Nephron (organoid): ENCODE measurements around the gene OR13C5.

Experiments used
- H3K27ac Mint-ChIP-seq, 3 experiments: 2 replicates each; pipeline ENCODE4 v1.8.0; 2020; ENCODE audit warnings: mixed read lengths in 3 of 3, mild to moderate bottlenecking in 2 of 3, moderate library complexity in 1 of 3
- H3K27me3 Mint-ChIP-seq: 2 replicates; pipeline ENCODE4 v1.8.0; 2021; ENCODE audit warnings: low read depth, mild to moderate bottlenecking, moderate library complexity, mixed read lengths
- H3K36me3 Mint-ChIP-seq: 2 replicates; pipeline ENCODE4 v1.8.0; 2020; ENCODE audit warnings: low read depth, mixed read lengths
- H3K4me1 Mint-ChIP-seq: 2 replicates; pipeline ENCODE4 v1.8.0; 2020; ENCODE audit warnings: mixed read lengths
- H3K4me3 Mint-ChIP-seq, 3 experiments: 2 replicates each; pipeline ENCODE4 v1.8.0; 2020; ENCODE audit warnings: mild to moderate bottlenecking in 3 of 3, mixed read lengths in 3 of 3, moderate library complexity in 2 of 3
- H3K9me3 Mint-ChIP-seq: 2 replicates; pipeline ENCODE4 v1.8.0; 2020; ENCODE audit warnings: mixed read lengths
- TF ChIP-seq, protein P1 (sequence below), 3 experiments: fragments of 200-600 bp; sonication (generic); IDR thresholded peaks; one replicate each; pipeline ENCODE4 v1.5.0; 2021; ENCODE audit warnings: antibody characterized with exemption in 3 of 3; ENCODE audit not compliant: unreplicated experiment in 3 of 3

The OR13C5 gene

DNA sequence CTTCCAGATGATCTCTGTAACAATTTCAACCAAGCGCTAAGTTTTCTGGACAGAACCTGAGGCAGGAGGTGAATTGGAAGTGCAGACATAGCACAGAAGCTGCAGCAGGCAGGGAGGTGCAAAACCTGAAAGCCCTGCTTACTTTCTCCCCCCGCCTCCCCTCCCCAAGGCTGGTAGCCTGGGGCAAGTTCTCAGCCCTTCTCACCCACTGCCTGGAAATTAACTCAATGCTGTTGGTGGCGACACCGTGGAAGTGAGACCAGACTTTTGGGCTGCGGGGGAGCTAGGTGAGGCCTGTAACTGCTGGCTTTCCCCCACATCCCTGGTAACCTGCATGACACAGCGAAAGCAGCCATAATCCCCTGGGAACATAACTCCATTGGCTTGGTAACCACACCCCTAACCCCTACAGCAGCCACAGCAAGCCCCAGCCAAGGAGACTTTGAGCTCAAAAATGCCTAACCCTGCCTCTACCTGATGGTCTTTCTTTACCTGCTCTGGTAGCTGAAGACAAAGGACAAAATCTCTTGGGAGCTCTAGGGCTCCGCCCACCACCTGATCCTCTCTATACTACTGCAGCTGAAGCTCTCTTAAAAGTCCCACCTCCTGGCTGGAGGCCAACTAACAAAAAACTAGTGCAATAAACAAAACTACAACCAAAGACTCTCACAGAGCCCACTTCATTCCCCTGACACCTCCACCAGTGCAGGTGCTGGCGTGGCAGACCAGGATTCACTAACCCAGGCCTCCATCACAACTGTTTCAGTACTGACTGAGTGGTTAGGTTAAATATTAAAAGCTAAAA, 42.2 kb downstream of the OR13C5 start:
- Mint-ChIP-seq H3K4me3 (no peak overlapping the region), H3K4me1 (no peaks in the 10 kb centered on the region), H3K36me3 (no peaks in the 10 kb centered on the region), H3K9me3 (peaks cover 15% of the 10 kb centered on the region), H3K27ac (no peak overlapping the region), H3K27me3 (no peaks in the 10 kb centered on the region)
- TF ChIP-seq, protein P1, sequence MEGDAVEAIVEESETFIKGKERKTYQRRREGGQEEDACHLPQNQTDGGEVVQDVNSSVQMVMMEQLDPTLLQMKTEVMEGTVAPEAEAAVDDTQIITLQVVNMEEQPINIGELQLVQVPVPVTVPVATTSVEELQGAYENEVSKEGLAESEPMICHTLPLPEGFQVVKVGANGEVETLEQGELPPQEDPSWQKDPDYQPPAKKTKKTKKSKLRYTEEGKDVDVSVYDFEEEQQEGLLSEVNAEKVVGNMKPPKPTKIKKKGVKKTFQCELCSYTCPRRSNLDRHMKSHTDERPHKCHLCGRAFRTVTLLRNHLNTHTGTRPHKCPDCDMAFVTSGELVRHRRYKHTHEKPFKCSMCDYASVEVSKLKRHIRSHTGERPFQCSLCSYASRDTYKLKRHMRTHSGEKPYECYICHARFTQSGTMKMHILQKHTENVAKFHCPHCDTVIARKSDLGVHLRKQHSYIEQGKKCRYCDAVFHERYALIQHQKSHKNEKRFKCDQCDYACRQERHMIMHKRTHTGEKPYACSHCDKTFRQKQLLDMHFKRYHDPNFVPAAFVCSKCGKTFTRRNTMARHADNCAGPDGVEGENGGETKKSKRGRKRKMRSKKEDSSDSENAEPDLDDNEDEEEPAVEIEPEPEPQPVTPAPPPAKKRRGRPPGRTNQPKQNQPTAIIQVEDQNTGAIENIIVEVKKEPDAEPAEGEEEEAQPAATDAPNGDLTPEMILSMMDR (IDR thresholded peaks at IDR 0.05; ENCODE audit: unreplicated experiment in 3 of 3): no peak

DNA sequence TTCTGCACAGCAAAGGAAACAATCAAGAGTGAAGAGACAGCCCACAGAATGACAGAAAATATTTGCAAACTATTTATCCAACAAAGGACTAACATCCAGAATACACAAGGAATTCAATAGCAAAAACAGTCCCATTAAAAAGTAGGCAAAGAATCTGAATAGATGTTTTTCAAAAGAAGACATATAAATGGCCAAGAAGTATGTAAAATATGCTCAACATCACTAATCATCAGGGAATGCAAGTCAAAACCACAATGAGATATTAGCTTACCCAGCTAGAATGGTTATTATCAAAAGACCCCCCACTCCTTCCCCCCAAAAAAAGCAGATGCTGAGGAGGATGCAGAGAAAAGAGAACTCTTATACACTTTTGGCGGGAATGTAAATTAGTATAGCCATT, 43.7 kb downstream of the OR13C5 start:
- Mint-ChIP-seq H3K4me3 (no peak overlapping the region), H3K4me1 (no peaks in the 10 kb centered on the region), H3K27ac (no peak overlapping the region), H3K9me3 (peaks cover 15% of the 10 kb centered on the region), H3K27me3 (no peaks in the 10 kb centered on the region), H3K36me3 (no peaks in the 10 kb centered on the region)
- TF ChIP-seq, protein P1 (IDR thresholded peaks at IDR 0.05; ENCODE audit: unreplicated experiment in 3 of 3): no peak

DNA sequence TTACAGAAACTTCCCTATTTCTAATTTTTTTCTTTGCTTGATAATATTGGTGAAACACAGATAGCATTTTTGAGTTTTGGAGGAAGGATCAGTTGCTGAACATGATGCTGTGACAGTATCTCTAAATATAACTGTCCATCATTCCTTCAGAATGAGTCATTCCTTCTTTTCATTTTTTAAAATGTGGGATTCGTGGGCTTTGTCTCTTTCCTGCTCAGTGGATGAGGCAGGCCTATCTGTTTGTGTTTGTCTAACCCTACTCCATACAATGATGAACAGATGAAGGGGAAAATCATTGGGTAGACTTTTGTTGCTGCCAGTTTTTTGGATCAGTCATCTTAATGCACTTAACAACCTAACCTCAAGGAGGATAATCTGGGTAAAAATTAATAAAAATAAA, 46.0 kb downstream of the OR13C5 start:
- no peaks in the 10 kb centered on the region for H3K27me3 Mint-ChIP-seq
- TF ChIP-seq, protein P1 (IDR thresholded peaks at IDR 0.05; ENCODE audit: unreplicated experiment in 3 of 3): no peak
- no peak overlapping the region for H3K4me3 Mint-ChIP-seq
- H3K4me1 Mint-ChIP-seq: no peaks in the 10 kb centered on the region
- peaks cover 6% of the 10 kb centered on the region for H3K9me3 Mint-ChIP-seq
- no peak overlapping the region for H3K27ac Mint-ChIP-seq
- H3K36me3 Mint-ChIP-seq: no peaks in the 10 kb centered on the region
